Measurements from ENCODE around the gene RNU6-1. TPM values are rescaled to one million over a fixed set of nuclear protein-coding genes. Genes with fewer than 3 reads are reported as not detected.

The RNU6-1 gene
- total RNA-seq, 4 donors from 2014 or later = not detected

GRCh38 chr15:67813104-67813634 is 26.7 kb downstream of the RNU6-1 start:
- ATAC-seq (ENCODE audit: low FRiP score) (no peak), DNase-seq (ENCODE audit: low spot score) (no peak)
- TF ChIP-seq CTCF (IDR thresholded peaks at IDR 0.05) = no peak

- no peak for ATAC-seq (ENCODE audit: low FRiP score)
- TF ChIP-seq CTCF (IDR thresholded peaks at IDR 0.05) = no peak
- no peak for DNase-seq (ENCODE audit: low spot score)
Measured at GRCh38 chr15:67812241-67812644, 27.6 kb downstream of the RNU6-1 start.

- ATAC-seq (ENCODE audit: low FRiP score) (no peak), DNase-seq (ENCODE audit: low spot score) (no peak)
- no peak for TF ChIP-seq CTCF (IDR thresholded peaks at IDR 0.05)
Measured at GRCh38 chr15:67809866-67810265, 30.0 kb downstream of the RNU6-1 start.

- no peak for TF ChIP-seq CTCF (IDR thresholded peaks at IDR 0.05)
- no peak for ATAC-seq (ENCODE audit: low FRiP score)
- no peak for DNase-seq (ENCODE audit: low spot score)
Measured at GRCh38 chr15:67809441-67809840, 30.4 kb downstream of the RNU6-1 start.

- TF ChIP-seq CTCF (IDR thresholded peaks at IDR 0.05) = no peak
- ATAC-seq (ENCODE audit: low FRiP score) (no peak), DNase-seq (ENCODE audit: low spot score) (no peak)
Measured at GRCh38 chr15:67808821-67809220, 31.0 kb downstream of the RNU6-1 start.

- TF ChIP-seq CTCF (IDR thresholded peaks at IDR 0.05) = no peak
- DNase-seq (ENCODE audit: low spot score) = peak; percentile 14
- no peak for ATAC-seq (ENCODE audit: low FRiP score)
Measured at GRCh38 chr15:67807836-67808235, 32.0 kb downstream of the RNU6-1 start.

GRCh38 chr15:67807141-67807540 is 32.7 kb downstream of the RNU6-1 start:
- ATAC-seq (ENCODE audit: low FRiP score) (no peak), DNase-seq (ENCODE audit: low spot score) (no peak)
- TF ChIP-seq CTCF (IDR thresholded peaks at IDR 0.05) = no peak

Data from omental fat pad (tissue), 4 donors.